Activated CD4-positive, alpha-beta T cell treated with anti-CD3 and anti-CD28 coated beads for 36 hours (primary cell): ENCODE results near the gene KPNB1. TPM values are rescaled to one million over a fixed set of nuclear protein-coding genes. Genes with fewer than 3 reads are reported as not detected.

Experiments
- ATAC-seq: fragments of 200-7000 bp; cut with Tn5 transposase; one replicate; pipeline ENCODE4 v1.10.0; 2021; ENCODE audit warnings: mild to moderate bottlenecking, moderate library complexity
- CTCF ChIA-PET: fragments of 350-600 bp; sonication (Branson Sonifier 250); formaldehyde crosslinking; loops from one replicate; lab custom pipeline; 2021; ENCODE audit warnings: antibody characterized with exemption; lab: Charles Lee
- POLR2A ChIA-PET: fragments of 350-600 bp; sonication (Branson Sonifier 250); formaldehyde crosslinking; loops from one replicate; lab custom pipeline; 2021; ENCODE audit warnings: antibody characterized with exemption, inconsistent platforms; lab: Charles Lee
- DNase-seq: peaks from one replicate; pipeline ENCODE4 v3.0.0-alpha.2; 2020
- H3K27ac Mint-ChIP-seq: one replicate; pipeline ENCODE4 v1.8.0; 2021; ENCODE audit warnings: mixed read lengths
- H3K27me3 Mint-ChIP-seq: one replicate; pipeline ENCODE4 v1.8.0; 2021; ENCODE audit warnings: mixed read lengths
- H3K36me3 Mint-ChIP-seq: one replicate; pipeline ENCODE4 v1.8.0; 2021; ENCODE audit warnings: low read depth, mixed read lengths
- H3K4me1 Mint-ChIP-seq: one replicate; pipeline ENCODE4 v1.8.0; 2021; ENCODE audit warnings: mixed read lengths
- H3K4me3 Mint-ChIP-seq: one replicate; pipeline ENCODE4 v1.8.0; 2021; ENCODE audit warnings: mild to moderate bottlenecking, moderate library complexity, mixed read lengths
- H3K9me3 Mint-ChIP-seq: one replicate; pipeline ENCODE4 v1.8.0; 2021; ENCODE audit warnings: low read depth, mixed read lengths
- intact Hi-C, 2 experiments: fragments of 100-400 bp; cut with DNase I in 1 of 2; cut with micrococcal nuclease in 1 of 2; formaldehyde crosslinking; loops; one replicate each; pipeline versions ENCODE4 v1.14.2 to v1.15.1; 2022 to 2024; cut with DNase I, micrococcal nuclease
- total RNA-seq, 2 experiments: library from RNA; stranded (reverse); gene quantifications; one replicate each; pipeline ENCODE4 v1.2.3, GENCODE V29; 2021

Gene KPNB1
- total RNA-seq, 2 experiments from 2014 or later = 640 to 656 TPM

DNA sequence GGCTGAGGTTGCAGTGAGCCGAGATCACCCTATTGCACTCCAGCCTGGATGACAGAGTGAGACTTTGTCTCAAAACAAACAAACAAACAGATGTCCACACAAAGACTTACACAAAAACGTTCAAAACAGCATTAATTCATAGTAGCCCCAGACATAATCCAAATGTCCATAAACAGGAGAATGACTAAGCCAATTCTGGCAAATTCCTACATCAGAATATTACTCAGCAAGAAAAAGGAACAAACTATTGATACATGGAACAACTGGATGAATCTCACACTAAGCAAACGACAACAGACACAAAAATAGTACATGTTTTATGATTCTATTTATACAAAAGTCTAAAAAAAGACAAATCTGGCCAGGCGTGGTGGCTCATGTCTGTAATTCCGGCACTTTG lies 10.8 kb upstream of the KPNB1 start:
- DNase-seq = no peak
- no peaks in the 10 kb centered on the region for H3K9me3 Mint-ChIP-seq
- no peaks in the 10 kb centered on the region for H3K27me3 Mint-ChIP-seq
- ChIA-PET POLR2A (no interaction called here), CTCF (no interaction called here)
- peaks cover 8% of the 10 kb centered on the region for H3K4me1 Mint-ChIP-seq
- ATAC-seq = no peak
- intact Hi-C loops = no loop called here
- H3K36me3 Mint-ChIP-seq = peaks cover 2% of the 10 kb centered on the region
- no peak overlapping the region for H3K27ac Mint-ChIP-seq
- no peak overlapping the region for H3K4me3 Mint-ChIP-seq

DNA sequence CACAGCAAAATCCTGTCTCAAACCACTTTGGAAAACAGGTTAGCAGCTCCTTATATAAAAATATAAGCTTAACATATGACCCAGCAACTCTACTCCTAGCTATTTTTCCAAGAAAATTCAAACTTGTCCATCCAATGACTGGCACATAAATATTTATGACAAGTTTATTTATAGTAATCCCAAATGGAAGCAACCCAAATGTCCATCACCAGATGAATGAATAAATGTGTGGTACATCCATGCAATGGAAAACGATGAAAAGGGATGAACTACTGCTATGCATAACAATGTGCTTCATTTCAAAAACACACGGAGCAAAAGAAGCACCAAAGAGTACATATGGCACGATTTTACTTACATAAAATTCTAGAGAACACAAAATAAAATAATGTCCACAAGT lies 9.6 kb upstream of the KPNB1 start:
- no peaks in the 10 kb centered on the region for H3K9me3 Mint-ChIP-seq
- H3K4me1 Mint-ChIP-seq = peaks cover 11% of the 10 kb centered on the region
- no peaks in the 10 kb centered on the region for H3K27me3 Mint-ChIP-seq
- ChIA-PET CTCF (interaction anchor here (0.9 kb wide), 1 partner anchor 24 kb away, joined by 3 read pairs; no protein-coding TSS in a partner anchor), POLR2A (no interaction called here)
- no peak for DNase-seq
- ATAC-seq = no peak
- H3K27ac Mint-ChIP-seq = no peak overlapping the region
- H3K4me3 Mint-ChIP-seq = no peak overlapping the region
- intact Hi-C loops = no loop called here
- peaks cover 2% of the 10 kb centered on the region for H3K36me3 Mint-ChIP-seq

DNA sequence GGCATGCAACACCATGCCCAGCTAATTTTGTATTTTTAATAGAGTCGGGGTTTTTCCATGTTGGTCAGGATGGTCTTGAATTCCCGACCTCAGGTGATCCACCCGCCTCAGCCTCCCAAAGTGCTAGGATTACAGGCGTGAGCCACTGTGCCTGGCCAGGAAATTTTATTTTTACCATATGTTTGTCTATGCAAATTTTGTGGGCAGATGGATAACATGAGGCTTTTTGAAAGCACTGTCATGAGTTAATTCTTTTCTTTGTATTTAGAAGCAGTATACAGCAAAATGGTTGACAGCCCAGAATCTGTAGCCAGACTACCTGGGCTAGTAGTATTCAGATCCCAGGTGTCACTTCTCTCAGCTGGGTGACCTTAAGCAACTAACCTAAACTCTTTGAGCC lies 8.5 kb upstream of the KPNB1 start:
- Mint-ChIP-seq H3K4me3 (no peak overlapping the region), H3K9me3 (no peaks in the 10 kb centered on the region), H3K27me3 (no peaks in the 10 kb centered on the region), H3K36me3 (peaks cover 2% of the 10 kb centered on the region), H3K27ac (no peak overlapping the region), H3K4me1 (peaks cover 10% of the 10 kb centered on the region)
- no peak for ATAC-seq
- ChIA-PET POLR2A (no interaction called here), CTCF (interaction anchor here (0.9 kb wide), 1 partner anchor 23 kb away, joined by 3 read pairs; no protein-coding TSS in a partner anchor)
- intact Hi-C loops = no loop called here
- no peak for DNase-seq

- CTCF ChIA-PET = interaction anchor here (0.7 to 0.9 kb wide), 2 partner anchors 25 to 29 kb away, joined by 3 to 6 read pairs; no protein-coding TSS in a partner anchor
- Mint-ChIP-seq H3K4me1 (peaks cover 16% of the 10 kb centered on the region), H3K27ac (no peak overlapping the region), H3K27me3 (no peaks in the 10 kb centered on the region), H3K36me3 (peaks cover 2% of the 10 kb centered on the region), H3K4me3 (no peak overlapping the region), H3K9me3 (no peaks in the 10 kb centered on the region)
- POLR2A ChIA-PET = interaction anchor here (0.5 kb wide), 1 partner anchor 80 kb away, joined by 3 read pairs; no protein-coding TSS in a partner anchor
- intact Hi-C loops = no loop called here
- DNase-seq (no peak), ATAC-seq (no peak)
Measured at GRCh38 chr17:47643116-47643515, 6.6 kb upstream of the KPNB1 start.

GRCh38 chr17:47644324-47644723 lies 5.4 kb upstream of the KPNB1 start:
- ChIA-PET CTCF (no interaction called here), POLR2A (no interaction called here)
- intact Hi-C loops = no loop called here
- Mint-ChIP-seq H3K27ac (no peak overlapping the region), H3K9me3 (no peaks in the 10 kb centered on the region), H3K36me3 (peaks cover 6% of the 10 kb centered on the region), H3K4me1 (peaks cover 20% of the 10 kb centered on the region), H3K27me3 (no peaks in the 10 kb centered on the region), H3K4me3 (no peak overlapping the region)
- ATAC-seq (no peak), DNase-seq (no peak)

DNA sequence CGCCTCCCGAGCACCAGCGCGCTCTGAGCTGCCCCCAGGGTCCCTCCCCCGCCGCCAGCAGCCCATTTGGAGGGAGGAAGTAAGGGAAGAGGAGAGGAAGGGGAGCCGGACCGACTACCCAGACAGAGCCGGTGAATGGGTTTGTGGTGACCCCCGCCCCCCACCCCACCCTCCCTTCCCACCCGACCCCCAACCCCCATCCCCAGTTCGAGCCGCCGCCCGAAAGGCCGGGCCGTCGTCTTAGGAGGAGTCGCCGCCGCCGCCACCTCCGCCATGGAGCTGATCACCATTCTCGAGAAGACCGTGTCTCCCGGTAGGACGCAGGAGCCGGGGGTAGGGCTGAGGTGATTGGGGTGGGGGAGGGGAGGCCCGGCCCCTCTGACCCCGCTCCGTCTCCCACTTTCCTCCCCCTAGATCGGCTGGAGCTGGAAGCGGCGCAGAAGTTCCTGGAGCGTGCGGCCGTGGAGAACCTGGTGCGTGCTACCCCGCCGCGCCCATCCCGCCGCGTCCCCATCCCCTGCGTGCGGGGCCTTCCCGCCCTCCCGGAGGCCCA lies 329 bp downstream of the KPNB1 start:
- Mint-ChIP-seq H3K9me3 (no peaks in the 10 kb centered on the region), H3K36me3 (peaks cover 49% of the 10 kb centered on the region), H3K4me1 (peaks cover 56% of the 10 kb centered on the region), H3K4me3 (peak overlapping the region; percentile 98), H3K27me3 (no peaks in the 10 kb centered on the region), H3K27ac (peak overlapping the region; percentile 95)
- POLR2A ChIA-PET = interaction anchor here (0.6 to 3.2 kb wide), 11 partner anchors 8 to 406 kb away, joined by 3 to 21 read pairs (median 5); partner anchors contain the start of genes SP2 and TBX21
- peak; percentile 4 for ATAC-seq
- DNase-seq = no peak
- intact Hi-C loops = loop anchor here (1.0 to 5.0 kb wide), 19 partner anchors 10 to 1458 kb away; partner anchors contain the start of genes CDC27 (in 2 of the 2), CDK5RAP3 (in 1 of the 2), EFCAB13 (in 1 of the 2) and KANSL1 (in 1 of the 2)
- CTCF ChIA-PET = interaction anchor here (0.7 to 7.0 kb wide), 7 partner anchors 9 to 296 kb away, joined by 3 to 71 read pairs (median 4); no protein-coding TSS in a partner anchor

DNA sequence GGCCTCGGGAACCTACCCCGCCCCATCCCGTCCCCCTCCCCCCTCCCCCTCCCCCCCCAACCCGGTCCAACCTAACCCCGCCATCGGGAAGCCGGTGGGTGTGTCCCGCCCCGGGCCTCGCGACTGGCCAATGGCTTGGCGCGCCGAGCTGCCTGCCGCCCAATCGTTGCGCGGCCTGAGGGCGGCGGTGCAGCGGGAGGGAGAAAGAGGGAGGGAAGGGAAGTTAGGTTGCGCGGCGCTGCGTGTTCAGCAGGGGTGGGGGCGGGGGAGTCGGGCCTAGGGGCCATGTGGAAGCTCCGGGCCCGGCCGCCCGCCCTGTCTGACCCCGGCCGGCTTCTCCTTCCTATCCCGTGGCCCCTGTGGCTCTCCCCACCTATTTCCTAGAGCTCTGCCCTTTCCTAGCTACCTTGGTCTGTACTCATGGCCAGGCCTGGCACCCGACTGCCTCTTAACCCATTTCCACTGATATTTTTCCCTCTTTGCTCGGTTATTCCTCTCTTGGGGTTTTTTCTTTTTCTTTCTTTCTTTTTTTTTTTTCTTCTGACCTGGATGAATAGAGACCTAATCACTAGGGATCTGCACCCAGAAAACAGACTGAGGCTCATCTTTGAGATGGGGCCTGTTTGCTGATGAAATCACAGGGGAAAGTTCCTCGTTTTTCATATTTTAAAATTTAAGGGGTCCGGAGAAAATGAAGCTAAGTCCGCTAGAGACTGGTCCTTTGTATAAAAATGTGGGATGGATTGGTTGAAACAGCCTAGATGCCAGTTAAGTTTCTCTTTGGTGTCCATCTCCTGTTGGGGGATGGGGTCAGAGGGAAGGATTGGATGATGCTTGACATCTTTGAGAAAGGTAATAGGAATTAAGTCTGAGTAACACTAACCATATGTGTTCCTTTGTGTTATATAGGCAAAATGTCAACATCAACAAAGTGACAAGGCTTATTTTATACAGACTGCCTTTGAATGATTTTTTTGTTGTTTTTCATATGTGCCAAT lies 1.1 kb downstream of the KPNB1 start:
- DNase-seq (peak; percentile 98), ATAC-seq (peak; percentile 46)
- Mint-ChIP-seq H3K4me1 (peaks cover 63% of the 10 kb centered on the region), H3K27ac (peak overlapping the region; percentile 96), H3K27me3 (no peaks in the 10 kb centered on the region), H3K4me3 (peak overlapping the region; percentile 98), H3K36me3 (peaks cover 57% of the 10 kb centered on the region), H3K9me3 (no peaks in the 10 kb centered on the region)
- ChIA-PET CTCF (interaction anchor here (0.8 to 7.0 kb wide), 5 partner anchors 13 to 68 kb away, joined by 3 to 71 read pairs (median 4); no protein-coding TSS in a partner anchor), POLR2A (interaction anchor here (1.5 to 3.2 kb wide), 4 partner anchors 13 to 26 kb away, joined by 5 to 21 read pairs (median 10); no protein-coding TSS in a partner anchor)
- intact Hi-C loops = loop anchor here in 1 of 2 experiments (1.0 to 2.0 kb wide), 3 partner anchors 9 to 1258 kb away; partner anchors contain the start of genes TBKBP1 and UBE2Z

- ATAC-seq (no peak), DNase-seq (no peak)
- H3K27me3 Mint-ChIP-seq = no peaks in the 10 kb centered on the region
- peak overlapping the region; percentile 98 for H3K4me3 Mint-ChIP-seq
- H3K4me1 Mint-ChIP-seq = peaks cover 70% of the 10 kb centered on the region
- H3K36me3 Mint-ChIP-seq = peaks cover 66% of the 10 kb centered on the region
- CTCF ChIA-PET = interaction anchor here (0.7 to 7.0 kb wide), 4 partner anchors 12 to 46 kb away, joined by 3 to 71 read pairs (median 4); no protein-coding TSS in a partner anchor
- peak overlapping the region; percentile 96 for H3K27ac Mint-ChIP-seq
- POLR2A ChIA-PET = interaction anchor here (1.7 kb wide), 1 partner anchor 25 kb away, joined by 5 read pairs; no protein-coding TSS in a partner anchor
- intact Hi-C loops = loop anchor here (1.0 to 2.0 kb wide), 2 partner anchors 9 to 1257 kb away; partner anchors contain the start of gene UBE2Z (in 1 of the 2)
- no peaks in the 10 kb centered on the region for H3K9me3 Mint-ChIP-seq
Measured at GRCh38 chr17:47651704-47652103, 2.0 kb downstream of the KPNB1 start.

DNA sequence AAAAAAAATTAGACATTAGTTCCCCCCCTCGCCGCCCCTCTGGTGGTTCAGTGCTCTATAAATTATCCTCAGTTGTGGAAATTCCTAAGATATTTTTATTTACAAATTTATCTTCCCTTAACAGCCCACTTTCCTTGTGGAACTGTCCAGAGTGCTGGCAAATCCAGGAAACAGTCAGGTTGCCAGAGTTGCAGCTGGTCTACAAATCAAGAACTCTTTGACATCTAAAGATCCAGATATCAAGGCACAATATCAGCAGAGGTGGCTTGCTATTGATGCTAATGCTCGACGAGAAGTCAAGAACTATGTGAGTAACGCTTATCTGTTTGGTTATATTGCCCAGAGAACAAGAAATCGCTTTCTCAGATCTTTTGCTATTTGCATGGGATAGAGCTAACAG lies 2.9 kb downstream of the KPNB1 start:
- intact Hi-C loops = loop anchor here in 1 of 2 experiments (1.0 kb wide), 1 partner anchor 8 kb away; no protein-coding TSS in a partner anchor
- no peak for ATAC-seq
- H3K9me3 Mint-ChIP-seq = no peaks in the 10 kb centered on the region
- no peak for DNase-seq
- H3K27me3 Mint-ChIP-seq = no peaks in the 10 kb centered on the region
- H3K4me1 Mint-ChIP-seq = peaks cover 72% of the 10 kb centered on the region
- peak overlapping the region; percentile 78 for H3K27ac Mint-ChIP-seq
- H3K4me3 Mint-ChIP-seq = peak overlapping the region; percentile 98
- CTCF ChIA-PET = interaction anchor here (1.1 to 7.0 kb wide), 2 partner anchors 11 to 80 kb away, joined by 3 to 71 read pairs; partner anchors contain the start of gene TBX21
- peaks cover 73% of the 10 kb centered on the region for H3K36me3 Mint-ChIP-seq
- POLR2A ChIA-PET = interaction anchor here (0.9 to 1.7 kb wide), 2 partner anchors 11 to 24 kb away, joined by 5 to 6 read pairs; no protein-coding TSS in a partner anchor

GRCh38 chr17:47653442-47653841 lies 3.7 kb downstream of the KPNB1 start:
- peak overlapping the region; percentile 44 for H3K27ac Mint-ChIP-seq
- ChIA-PET CTCF (interaction anchor here (1.1 to 7.0 kb wide), 4 partner anchors 10 to 79 kb away, joined by 3 to 71 read pairs (median 6); partner anchors contain the start of gene TBX21), POLR2A (interaction anchor here (0.9 kb wide), 1 partner anchor 10 kb away, joined by 6 read pairs; no protein-coding TSS in a partner anchor)
- ATAC-seq = no peak
- peak overlapping the region; percentile 60 for H3K4me3 Mint-ChIP-seq
- H3K27me3 Mint-ChIP-seq = no peaks in the 10 kb centered on the region
- H3K9me3 Mint-ChIP-seq = no peaks in the 10 kb centered on the region
- no peak for DNase-seq
- peaks cover 71% of the 10 kb centered on the region for H3K4me1 Mint-ChIP-seq
- intact Hi-C loops = no loop called here
- H3K36me3 Mint-ChIP-seq = peaks cover 76% of the 10 kb centered on the region
